Adrenal gland (tissue), 12 donors: ENCODE data around the gene HCN4. TPM values are rescaled to one million over a fixed set of nuclear protein-coding genes. Genes with fewer than 3 reads are reported as not detected.
"Not testable (repeated sequence)": the region's sequence is repeated elsewhere in the genome, so short reads cannot be mapped to it uniquely, and the experiment has no call there.

ENCODE experiments used
- DNase-seq, 7 donors: peaks; one replicate each; pipeline ENCODE4 v3.0.0-alpha.2; 2019 to 2020
- H3K27ac ChIP-seq, 5 donors: fragments of 200-600 bp; sonication (generic) in 4 of 5; 1 replicate in 3 of 5; 2 replicates in 2 of 5; pipeline versions ENCODE4 v1.5.1 to v1.8.0; 2016 to 2020; ENCODE audit warnings: mild to moderate bottlenecking in 1 of 5
- H3K27me3 ChIP-seq: fragments of 200-600 bp; 2 replicates; pipeline ENCODE4 v1.8.0; 2021
- H3K36me3 ChIP-seq, 2 donors: fragments of 200-600 bp; replicated peaks in 1 of 2; 1 replicate in 1 of 2; 2 replicates in 1 of 2; pipeline versions ENCODE4 v1.5.1 to v1.8.0; 2018 to 2022
- H3K4me1 ChIP-seq, 2 donors: fragments of 200-600 bp; replicated peaks in 1 of 2; 1 replicate in 1 of 2; 2 replicates in 1 of 2; pipeline versions ENCODE4 v1.5.1 to v1.8.0; 2018 to 2021
- H3K4me3 ChIP-seq, 4 donors: fragments of 200-600 bp; sonication (generic) in 3 of 4; one replicate each; pipeline ENCODE4 v1.5.1; 2016 to 2018
- H3K9me3 ChIP-seq, 3 donors: fragments of 200-600 bp; sonication (generic) in 1 of 3; replicated peaks in 1 of 3; 1 replicate in 2 of 3; 2 replicates in 1 of 3; pipeline versions ENCODE4 v1.5.1 to v1.8.0; 2016 to 2021
- POLR2A ChIP-seq, 2 donors: fragments of 450-650 bp; IDR thresholded peaks; one replicate each; pipeline ENCODE4 v1.6.1; 2017; ENCODE audit warnings: antibody characterized with exemption in 2 of 2, mild to moderate bottlenecking in 2 of 2, moderate library complexity in 1 of 2
- WGBS, 4 donors: extraction: QIAGEN DNeasy Blood & Tissue Kit in 2 of 4; methylation state at CpG; one replicate each; pipeline versions ENCODE4 v1.1.5 to v1.1.7; 2013 to 2017; 5-methylcytosine and 5-hydroxymethylcytosine counted together
- intact Hi-C, 2 donors: fragments of 100-400 bp; cut with DNase I; formaldehyde crosslinking; loops; one replicate each; pipeline versions ENCODE4 v1.14.1 to v1.15.0; 2022 to 2023
- polyA plus RNA-seq, 3 donors: library from polyadenylated mRNA; stranded (reverse); fragments of 200-250 nt in 2 of 3; fragments of 350-450 nt in 1 of 3; fragmentation: Illumina TruSeq in 1 of 3; extraction: RNeasy Lipid Tissue Mini Kit (QIAGEN cat#74804) in 1 of 3; gene quantifications; one replicate each; pipeline ENCODE4 v1.2.3, GENCODE V29; 2013 to 2014
- total RNA-seq, 9 donors: library from RNA; depleted of rRNA in 4 of 9; stranded (reverse); fragments of >200 nt in 4 of 9; fragments of 120-200 nt in 1 of 9; fragmentation: NEBNext Ultra II Directional in 1 of 9; extraction: Animal tissue kit (Norgen Biotek cat#: 25700) in 1 of 9; gene quantifications; one replicate each; pipeline versions ENCODE4 v1.1.0 to v1.2.4, GENCODE V29; 2013 to 2023
- TF ChIP-seq, protein P1 (sequence below), 6 experiments: fragments of 450-650 bp in 4 of 6; fragments of 200-600 bp in 2 of 6; sonication (generic) in 1 of 6; IDR thresholded peaks; 1 replicate in 5 of 6; 2 replicates in 1 of 6; pipeline versions ENCODE4 v1.5.1 to v1.8.0; 2016 to 2021; ENCODE audit warnings: antibody characterized with exemption in 6 of 6, mild to moderate bottlenecking in 2 of 6, moderate library complexity in 1 of 6
- donor health status: healthy with polysubstance abuse.
- donor health status: Bipolar disorder and iron deficiency.
- donor health status: DM: yes; HTN: yes; CAD: no.
- donor health status: DM: no; HTN: no; CAD: no.
- donor health status: DM: no; HTN: no; CAD: no.
- donor health status: DM: yes; HTN: yes; CAD: no.

The HCN4 gene
- total and polyA plus RNA-seq, 12 donors = 0.04 to 1.2 (median 0.27) TPM; not detected in 2

DNA sequence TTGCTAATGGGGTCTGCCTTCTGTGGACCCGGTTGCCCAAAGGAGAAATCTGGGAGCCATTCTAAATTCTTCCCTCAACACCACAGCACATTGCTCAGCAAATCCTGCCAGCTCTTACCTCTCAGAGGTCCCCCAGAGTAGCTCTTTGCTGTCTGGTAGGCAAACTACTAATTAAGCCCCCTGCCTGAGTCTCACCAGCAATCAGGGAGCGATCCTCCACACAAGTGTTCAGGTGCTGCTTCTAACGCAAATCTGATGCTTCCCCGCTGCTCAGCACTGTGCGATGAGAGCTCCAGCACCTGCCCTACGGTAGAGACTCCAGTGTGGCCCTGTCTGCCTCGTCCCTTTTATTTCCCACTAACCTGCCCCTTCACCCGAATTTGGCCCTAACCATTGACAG lies 60.5 kb downstream of the HCN4 start:
- WGBS, 4 donors = 93 to 94% (median 93%) methylated on average over 8 of the region's 8 CpGs
- intact Hi-C loops = loop anchor here in 1 of 2 donors (10.0 kb wide), 1 partner anchor 396 kb away; no protein-coding TSS in a partner anchor
- Histone ChIP-seq H3K4me3 (no peak overlapping the region), H3K27me3 (no peaks in the 10 kb centered on the region), H3K4me1 (peaks cover 0 to 3% of the 10 kb centered on the region in 2 donors), H3K36me3 (no peaks in the 10 kb centered on the region), H3K9me3 (no peaks in the 10 kb centered on the region), H3K27ac (no peak overlapping the region)
- DNase-seq = no peak
- TF ChIP-seq POLR2A (IDR thresholded peaks at IDR 0.05) = no peak
- TF ChIP-seq, protein P1, sequence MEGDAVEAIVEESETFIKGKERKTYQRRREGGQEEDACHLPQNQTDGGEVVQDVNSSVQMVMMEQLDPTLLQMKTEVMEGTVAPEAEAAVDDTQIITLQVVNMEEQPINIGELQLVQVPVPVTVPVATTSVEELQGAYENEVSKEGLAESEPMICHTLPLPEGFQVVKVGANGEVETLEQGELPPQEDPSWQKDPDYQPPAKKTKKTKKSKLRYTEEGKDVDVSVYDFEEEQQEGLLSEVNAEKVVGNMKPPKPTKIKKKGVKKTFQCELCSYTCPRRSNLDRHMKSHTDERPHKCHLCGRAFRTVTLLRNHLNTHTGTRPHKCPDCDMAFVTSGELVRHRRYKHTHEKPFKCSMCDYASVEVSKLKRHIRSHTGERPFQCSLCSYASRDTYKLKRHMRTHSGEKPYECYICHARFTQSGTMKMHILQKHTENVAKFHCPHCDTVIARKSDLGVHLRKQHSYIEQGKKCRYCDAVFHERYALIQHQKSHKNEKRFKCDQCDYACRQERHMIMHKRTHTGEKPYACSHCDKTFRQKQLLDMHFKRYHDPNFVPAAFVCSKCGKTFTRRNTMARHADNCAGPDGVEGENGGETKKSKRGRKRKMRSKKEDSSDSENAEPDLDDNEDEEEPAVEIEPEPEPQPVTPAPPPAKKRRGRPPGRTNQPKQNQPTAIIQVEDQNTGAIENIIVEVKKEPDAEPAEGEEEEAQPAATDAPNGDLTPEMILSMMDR (IDR thresholded peaks at IDR 0.05) = no peak

DNA sequence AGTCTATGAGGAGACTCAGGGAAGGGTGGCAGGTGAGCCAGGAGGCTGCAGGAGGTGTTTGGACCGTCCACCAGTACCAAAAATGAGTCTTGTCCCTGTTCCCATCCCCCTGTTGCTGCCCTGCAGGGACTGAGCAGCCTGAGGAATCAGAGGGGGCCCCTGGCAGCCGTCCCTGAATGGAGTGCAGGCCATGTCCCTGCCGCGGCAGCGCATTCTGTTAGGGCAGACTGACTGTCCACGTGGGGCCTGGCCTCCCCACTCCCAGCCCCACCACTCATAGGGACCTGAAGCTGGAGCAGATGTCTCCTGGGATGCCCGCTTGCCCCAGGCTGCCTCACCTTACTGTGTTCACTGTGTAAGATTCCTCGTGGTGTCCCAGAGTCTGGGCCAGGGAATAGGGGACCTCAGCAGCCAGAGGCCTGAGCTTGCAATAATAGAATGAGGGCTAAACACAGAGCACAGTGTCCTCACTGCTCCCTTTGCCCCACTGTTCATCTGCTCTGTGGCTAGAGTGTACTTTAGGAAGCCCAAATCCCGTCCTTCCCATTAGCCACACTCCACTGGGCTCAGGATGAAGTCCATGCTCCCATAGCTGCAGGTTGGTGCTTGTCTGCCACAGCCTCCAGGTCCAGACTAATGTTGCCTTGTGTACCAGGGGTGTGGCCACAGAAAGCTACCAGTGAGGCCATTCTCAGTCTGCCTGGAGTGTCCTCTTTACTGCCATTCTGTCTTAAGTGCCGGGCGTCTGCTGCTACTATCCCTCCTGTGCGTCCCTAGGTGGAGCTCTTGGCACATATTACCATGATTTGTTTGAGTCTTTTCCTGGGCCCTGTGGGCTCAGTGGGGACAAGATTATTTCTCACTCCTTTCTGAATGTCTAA lies 63.2 kb downstream of the HCN4 start:
- H3K36me3 ChIP-seq = no peaks in the 10 kb centered on the region
- H3K27me3 ChIP-seq = no peaks in the 10 kb centered on the region
- H3K4me3 ChIP-seq = no peak overlapping the region
- 68 to 77% (median 74%) methylated on average over 8 to 12 of the region's 12 CpGs for WGBS, 4 donors
- DNase-seq = peak in 6 of 7 donors; percentile 25 to 78 (median 38)
- no peaks in the 10 kb centered on the region for H3K9me3 ChIP-seq
- H3K27ac ChIP-seq = no peak overlapping the region
- intact Hi-C loops = loop anchor here in 1 of 2 donors (10.0 kb wide), 1 partner anchor 399 kb away; no protein-coding TSS in a partner anchor
- TF ChIP-seq POLR2A (IDR thresholded peaks at IDR 0.05) = no peak
- TF ChIP-seq, protein P1 (IDR thresholded peaks at IDR 0.05) = peak; percentile 7 to 53 (median 36)
- H3K4me1 ChIP-seq = peaks cover 0 to 3% of the 10 kb centered on the region in 2 donors

DNA sequence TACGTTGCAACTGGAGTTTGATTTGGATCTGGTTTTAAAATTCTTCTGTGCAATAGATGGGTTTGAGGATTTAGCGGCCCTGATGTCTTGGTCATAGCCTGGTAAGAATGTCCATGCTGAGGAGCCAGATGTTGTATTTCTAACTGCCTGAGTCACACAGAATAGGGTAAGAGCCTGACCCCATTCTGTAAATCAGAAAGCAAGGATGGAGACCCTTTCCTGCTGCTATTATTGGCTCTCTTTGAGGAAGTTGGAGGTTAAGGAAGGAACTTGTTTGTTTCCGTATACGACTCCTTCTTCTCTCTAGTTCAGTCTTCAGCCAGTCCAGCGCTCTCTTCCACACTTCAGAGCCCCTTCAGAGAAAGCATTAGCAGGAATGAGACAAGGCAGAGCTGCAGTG lies 65.1 kb downstream of the HCN4 start:
- Histone ChIP-seq H3K27ac (no peak overlapping the region), H3K9me3 (no peaks in the 10 kb centered on the region), H3K36me3 (peaks cover 0 to 8% of the 10 kb centered on the region in 2 donors), H3K4me1 (peaks cover 0 to 3% of the 10 kb centered on the region in 2 donors), H3K27me3 (no peaks in the 10 kb centered on the region), H3K4me3 (no peak overlapping the region)
- TF ChIP-seq, protein P1 (IDR thresholded peaks at IDR 0.05) = no peak
- no peak for TF ChIP-seq POLR2A (IDR thresholded peaks at IDR 0.05)
- no peak for DNase-seq
- intact Hi-C loops = loop anchor here in 1 of 2 donors (10.0 kb wide), 1 partner anchor 401 kb away; no protein-coding TSS in a partner anchor
- WGBS, 4 donors = 55 to 80% (median 63%) methylated on average over 5 of the region's 5 CpGs

DNA sequence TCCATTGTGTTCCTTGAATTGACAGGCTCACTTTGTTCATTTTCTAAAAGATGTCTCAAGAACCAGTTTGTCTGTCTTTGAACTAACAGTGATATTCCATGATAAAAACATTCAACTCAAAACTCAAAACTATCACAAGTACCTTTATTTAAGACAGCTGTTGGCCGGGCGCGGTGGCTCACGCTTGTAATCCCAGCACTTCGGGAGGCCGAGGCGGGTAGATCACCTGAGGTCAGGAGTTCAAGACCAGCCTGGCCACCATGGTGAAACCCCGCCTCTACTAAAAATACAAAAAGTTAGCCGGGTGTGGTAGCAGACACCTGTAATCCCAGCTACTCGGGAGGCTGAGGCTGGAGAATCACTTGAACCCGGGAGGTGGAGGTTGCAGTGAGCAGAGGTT lies 68.5 kb downstream of the HCN4 start:
- H3K4me1 ChIP-seq, DNase-seq, H3K27ac ChIP-seq, H3K4me3 ChIP-seq, H3K27me3 ChIP-seq, H3K9me3 ChIP-seq: not testable (repeated sequence)
- peaks cover 0 to 14% of the 10 kb centered on the region in 2 donors for H3K36me3 ChIP-seq
- 90 to 97% (median 93%) methylated on average over 10 to 11 of the region's 11 CpGs for WGBS, 4 donors
- intact Hi-C loops = loop anchor here in 1 of 2 donors (10.0 kb wide), 1 partner anchor 405 kb away; no protein-coding TSS in a partner anchor
